ENCODE measurements around the gene TAGLN2. TPM values are rescaled to one million over a fixed set of nuclear protein-coding genes. Genes with fewer than 3 reads are reported as not detected.

The TAGLN2 gene
- total RNA-seq, 1 donor from 2014 or later, result 20.1 TPM

DNA sequence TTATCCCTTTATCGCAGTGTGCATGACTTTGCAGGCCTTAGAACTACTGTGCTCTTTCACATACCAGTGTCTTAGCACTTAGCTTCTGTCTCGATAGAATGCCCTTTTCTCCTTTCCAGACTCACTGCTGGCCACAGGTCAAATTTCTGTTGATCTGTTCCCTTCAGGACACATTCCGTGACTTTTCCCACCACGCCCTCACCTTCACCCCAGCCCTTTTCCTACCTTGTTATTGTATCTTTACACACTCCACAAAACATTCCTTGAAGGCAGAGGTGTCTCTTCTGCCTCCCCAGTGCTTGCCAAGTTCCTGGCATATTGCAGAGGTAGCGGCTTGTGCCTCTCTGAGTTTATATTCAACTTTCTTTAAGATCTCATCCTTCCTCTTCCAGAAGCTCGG is 23.8 kb upstream of the TAGLN2 start:
- Mint-ChIP-seq H3K27ac (ENCODE audit: unreplicated experiment) (peak overlapping the region; percentile 36), H3K27me3 (ENCODE audit: low read depth) (peaks cover 50% of the 10 kb centered on the region), H3K4me1 (peaks cover 18% of the 10 kb centered on the region), H3K36me3 (ENCODE audit: low read depth) (no peaks in the 10 kb centered on the region), H3K4me3 (peak overlapping the region; percentile 37), H3K9me3 (peaks cover 5% of the 10 kb centered on the region)
- TF ChIP-seq, protein P1, sequence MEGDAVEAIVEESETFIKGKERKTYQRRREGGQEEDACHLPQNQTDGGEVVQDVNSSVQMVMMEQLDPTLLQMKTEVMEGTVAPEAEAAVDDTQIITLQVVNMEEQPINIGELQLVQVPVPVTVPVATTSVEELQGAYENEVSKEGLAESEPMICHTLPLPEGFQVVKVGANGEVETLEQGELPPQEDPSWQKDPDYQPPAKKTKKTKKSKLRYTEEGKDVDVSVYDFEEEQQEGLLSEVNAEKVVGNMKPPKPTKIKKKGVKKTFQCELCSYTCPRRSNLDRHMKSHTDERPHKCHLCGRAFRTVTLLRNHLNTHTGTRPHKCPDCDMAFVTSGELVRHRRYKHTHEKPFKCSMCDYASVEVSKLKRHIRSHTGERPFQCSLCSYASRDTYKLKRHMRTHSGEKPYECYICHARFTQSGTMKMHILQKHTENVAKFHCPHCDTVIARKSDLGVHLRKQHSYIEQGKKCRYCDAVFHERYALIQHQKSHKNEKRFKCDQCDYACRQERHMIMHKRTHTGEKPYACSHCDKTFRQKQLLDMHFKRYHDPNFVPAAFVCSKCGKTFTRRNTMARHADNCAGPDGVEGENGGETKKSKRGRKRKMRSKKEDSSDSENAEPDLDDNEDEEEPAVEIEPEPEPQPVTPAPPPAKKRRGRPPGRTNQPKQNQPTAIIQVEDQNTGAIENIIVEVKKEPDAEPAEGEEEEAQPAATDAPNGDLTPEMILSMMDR (conservative IDR thresholded peaks at IDR 0.05), result no peak
- DNase-seq (ENCODE audit: low read depth, low spot score), result no peak

DNA sequence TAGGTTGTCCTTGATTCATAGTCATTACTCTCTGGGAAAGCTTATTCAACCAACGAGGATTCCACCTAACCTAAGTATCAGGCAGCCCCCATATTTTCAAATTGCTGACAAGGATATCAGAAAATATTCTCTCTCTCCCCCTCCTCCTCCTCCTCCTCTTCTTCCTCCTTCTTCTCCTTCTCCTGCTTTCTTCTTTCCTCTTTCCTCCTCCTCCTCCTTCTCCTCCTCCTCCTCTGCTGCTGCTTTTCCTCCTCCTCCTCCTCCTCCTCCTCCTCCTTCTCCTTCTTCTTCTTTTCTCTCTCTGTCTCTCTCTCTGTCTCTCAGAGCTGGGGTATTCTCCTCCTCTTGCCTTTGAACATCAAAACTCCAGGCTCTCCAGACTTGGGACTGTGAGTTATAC is 22.6 kb upstream of the TAGLN2 start:
- Mint-ChIP-seq H3K4me1 (peaks cover 24% of the 10 kb centered on the region), H3K9me3 (peaks cover 5% of the 10 kb centered on the region), H3K36me3 (ENCODE audit: low read depth) (no peaks in the 10 kb centered on the region), H3K27ac (ENCODE audit: unreplicated experiment) (no peak overlapping the region), H3K4me3 (peak overlapping the region; percentile 69), H3K27me3 (ENCODE audit: low read depth) (peaks cover 44% of the 10 kb centered on the region)
- TF ChIP-seq, protein P1 (conservative IDR thresholded peaks at IDR 0.05), result no peak
- no peak for DNase-seq (ENCODE audit: low read depth, low spot score)

DNA sequence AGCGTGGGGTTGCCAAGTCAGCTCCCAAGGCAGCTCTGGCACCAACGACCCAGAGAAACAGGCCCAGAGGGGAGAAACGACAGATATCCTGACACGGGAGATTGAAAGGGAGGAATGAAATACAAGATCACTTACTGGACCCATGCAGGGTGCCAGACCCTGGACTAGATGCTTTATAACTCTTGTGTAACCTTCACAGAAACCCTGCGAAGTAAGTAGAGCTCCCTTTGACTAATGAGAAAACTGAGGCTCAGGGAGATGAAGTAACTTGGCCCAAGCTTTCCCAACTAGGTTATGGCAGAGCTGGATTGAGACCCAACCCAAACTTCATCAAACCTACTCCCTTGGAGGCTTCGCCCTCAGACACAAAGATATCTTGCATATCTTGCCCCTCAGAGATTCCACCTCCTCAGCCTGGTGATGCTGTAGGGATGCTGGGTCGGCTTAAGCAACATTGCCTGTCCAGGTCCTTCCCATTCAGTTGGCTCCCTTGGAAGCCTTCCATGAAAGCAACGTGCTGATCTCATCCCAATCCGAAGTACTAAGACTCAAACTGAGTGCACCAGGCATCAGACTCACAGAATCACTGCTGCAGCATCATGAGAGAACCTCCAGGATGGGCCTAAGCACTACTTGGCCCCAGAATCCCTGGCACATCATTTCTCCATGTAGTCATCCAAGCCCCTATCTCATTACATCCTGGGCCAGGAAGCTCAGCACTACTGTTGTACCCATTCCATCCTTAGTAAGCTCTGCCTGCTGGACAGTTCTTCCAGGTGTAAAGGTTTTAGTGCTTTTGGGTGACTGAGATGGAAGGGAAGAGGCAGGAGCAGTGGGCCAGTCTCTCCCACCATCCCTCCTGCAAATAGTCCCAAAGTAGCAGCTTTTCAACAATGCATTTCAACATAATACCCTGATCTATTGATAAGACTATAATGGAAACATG is 21.2 kb upstream of the TAGLN2 start:
- H3K27me3 Mint-ChIP-seq (ENCODE audit: low read depth), result peaks cover 33% of the 10 kb centered on the region
- no peaks in the 10 kb centered on the region for H3K36me3 Mint-ChIP-seq (ENCODE audit: low read depth)
- peaks cover 5% of the 10 kb centered on the region for H3K9me3 Mint-ChIP-seq
- no peak overlapping the region for H3K27ac Mint-ChIP-seq (ENCODE audit: unreplicated experiment)
- H3K4me1 Mint-ChIP-seq, result peaks cover 37% of the 10 kb centered on the region
- TF ChIP-seq, protein P1 (conservative IDR thresholded peaks at IDR 0.05), result no peak
- peak overlapping the region; percentile 94 for H3K4me3 Mint-ChIP-seq
- no peak for DNase-seq (ENCODE audit: low read depth, low spot score)

DNA sequence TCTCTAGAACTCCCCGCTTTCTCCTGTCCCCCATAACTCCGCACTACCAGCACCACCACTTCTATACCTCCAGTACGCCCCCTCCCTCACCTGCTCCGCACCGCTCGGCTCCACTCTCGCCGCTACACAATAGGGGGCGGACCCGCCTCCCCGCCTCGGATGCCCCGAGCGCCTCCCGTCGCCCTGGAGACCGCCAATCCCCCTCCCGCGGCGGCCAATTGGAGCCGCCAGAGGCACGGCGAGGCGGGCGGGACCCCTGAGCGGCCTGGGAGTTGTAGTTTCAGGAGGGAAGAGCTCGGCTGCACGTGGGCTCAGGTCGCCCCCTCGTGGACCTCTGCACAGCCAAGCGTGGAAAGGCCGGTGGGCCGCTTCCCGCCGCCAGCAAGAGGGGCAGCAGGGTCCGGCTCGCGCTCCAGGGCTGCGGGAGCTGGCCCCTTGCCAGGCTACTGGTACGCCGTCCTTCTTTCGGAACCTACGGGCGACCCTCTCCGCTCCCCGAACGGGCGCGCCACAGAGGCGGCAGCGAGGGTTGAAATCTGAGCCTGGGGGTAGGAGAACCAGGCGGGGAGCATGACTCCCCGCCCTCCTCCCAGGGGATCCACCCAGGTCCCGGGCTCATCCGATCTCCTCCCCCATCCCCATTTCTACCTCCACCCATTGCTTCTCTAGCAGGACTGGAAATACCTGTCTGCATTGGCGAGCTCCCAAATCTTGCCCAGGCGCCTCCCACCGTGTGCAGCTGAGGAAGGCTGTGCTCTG is 20.4 kb upstream of the TAGLN2 start, which contains the start of gene IGSF9:
Gene IGSF9, minus strand, starts transcription at position 131 of the 759 bp plus-strand sequence. CDS start 2,159 bp downstream, outside the sequence.
- TF ChIP-seq, protein P1 (conservative IDR thresholded peaks at IDR 0.05), result peak; percentile 67
- Mint-ChIP-seq H3K4me1 (peaks cover 46% of the 10 kb centered on the region), H3K4me3 (peak within 1 kb of the TSS; percentile 94), H3K27me3 (ENCODE audit: low read depth) (peaks cover 30% of the 10 kb centered on the region), H3K27ac (ENCODE audit: unreplicated experiment) (peak within 1 kb of the TSS; percentile 53), H3K9me3 (peaks cover 2% of the 10 kb centered on the region), H3K36me3 (ENCODE audit: low read depth) (no peaks in the 10 kb centered on the region)
- DNase-seq (ENCODE audit: low read depth, low spot score), result peak; percentile 89

DNA sequence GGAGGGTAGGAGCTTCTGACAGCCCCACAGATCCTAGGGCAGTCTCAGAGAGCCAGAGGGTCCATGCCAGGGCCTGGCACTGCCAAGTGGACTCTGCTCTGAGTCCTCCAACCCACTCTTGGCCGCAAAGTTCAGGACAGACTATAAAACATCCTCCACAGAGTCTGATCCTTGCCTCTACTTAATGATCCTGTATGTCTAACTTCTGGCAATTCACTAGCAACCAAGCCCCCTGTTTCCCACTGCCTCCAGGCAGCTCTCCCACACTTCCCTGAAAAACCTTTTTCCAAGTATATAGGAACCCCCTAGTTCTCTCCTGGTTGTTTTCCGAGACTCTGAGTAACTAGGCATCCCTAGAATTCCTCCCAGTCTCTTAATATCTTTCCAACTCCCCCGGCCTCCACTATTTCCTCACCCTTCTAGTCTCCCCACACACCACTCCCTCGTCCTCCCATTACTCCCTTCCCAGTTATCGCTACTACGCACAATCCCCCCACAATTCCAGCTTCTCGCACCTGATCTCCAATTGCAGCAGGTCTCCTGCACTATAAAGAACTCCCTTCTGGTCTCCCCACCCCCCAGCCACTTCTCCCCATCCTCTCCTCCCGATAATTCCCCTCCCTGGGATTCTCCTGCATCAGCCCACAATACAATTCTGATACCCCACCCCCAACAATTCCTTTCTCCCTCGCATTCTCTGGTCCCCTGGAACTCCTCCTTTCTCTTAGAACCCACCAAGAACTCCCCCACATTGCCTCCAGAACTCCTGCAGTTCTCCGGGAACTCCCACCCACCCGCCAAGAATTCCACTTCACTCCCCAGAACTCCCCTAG is 19.5 kb upstream of the TAGLN2 start:
- TF ChIP-seq, protein P1 (conservative IDR thresholded peaks at IDR 0.05), result no peak
- Mint-ChIP-seq H3K4me3 (peak overlapping the region; percentile 94), H3K9me3 (no peaks in the 10 kb centered on the region), H3K27ac (ENCODE audit: unreplicated experiment) (peak overlapping the region; percentile 53), H3K36me3 (ENCODE audit: low read depth) (no peaks in the 10 kb centered on the region), H3K4me1 (peaks cover 54% of the 10 kb centered on the region), H3K27me3 (ENCODE audit: low read depth) (peaks cover 28% of the 10 kb centered on the region)
- no peak for DNase-seq (ENCODE audit: low read depth, low spot score)

All from neural crest cell (in vitro differentiated cells).